Effector CD4-positive, alpha-beta T cell (primary cell): ENCODE measurements around the gene FOXO1.

ENCODE experiments used
- DNase-seq: peaks from one replicate; pipeline ENCODE4 v3.0.0-alpha.2; 2020

FOXO1 gene

DNA sequence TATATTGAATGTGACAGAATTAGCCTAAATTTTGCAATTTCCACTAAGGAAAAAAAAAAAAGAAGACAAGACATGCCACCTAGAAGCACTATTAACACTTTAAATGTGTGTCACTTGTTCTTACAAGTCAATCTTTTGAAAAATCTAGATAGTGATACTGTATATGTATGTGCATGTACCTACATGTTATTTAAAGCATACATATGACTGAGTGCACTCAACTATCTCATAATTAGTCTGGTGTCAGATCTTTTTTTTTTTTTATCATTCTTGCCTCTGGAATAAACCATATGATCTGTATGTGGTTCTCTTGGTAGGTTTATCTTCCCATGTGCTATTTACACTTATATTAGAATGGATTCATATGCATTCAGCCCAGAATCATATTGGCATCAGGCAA is 62.3 kb downstream of the FOXO1 start:
- DNase-seq = no peak

DNA sequence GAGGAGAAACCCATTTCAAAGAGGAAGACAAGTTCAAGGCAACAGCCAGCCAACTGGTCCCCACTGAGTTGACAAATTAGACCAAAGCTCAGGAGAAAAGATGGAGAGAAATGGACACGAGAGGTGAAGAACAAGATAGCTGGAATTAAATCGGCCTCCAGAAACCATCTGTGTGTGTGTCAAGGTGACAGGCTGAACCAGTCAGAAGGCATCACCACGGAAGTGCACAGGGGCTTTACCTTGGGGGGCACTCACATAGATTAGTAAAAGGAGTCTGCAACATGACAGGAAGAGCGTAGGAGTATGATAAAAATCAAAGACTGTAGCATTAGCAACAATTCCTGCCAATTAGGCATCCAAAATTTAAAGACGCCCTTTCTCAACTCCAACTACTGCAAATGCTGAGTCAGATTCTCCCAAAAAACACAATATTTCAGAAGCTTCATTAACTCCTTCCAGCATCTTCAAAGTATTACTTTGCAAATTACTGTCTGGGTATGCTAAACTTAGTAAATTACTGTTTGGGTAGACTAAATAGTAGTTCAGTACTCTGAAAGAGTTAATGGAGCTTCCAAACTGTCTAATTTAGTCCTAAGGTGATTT is 66.2 kb downstream of the FOXO1 start:
- DNase-seq = no peak

DNA sequence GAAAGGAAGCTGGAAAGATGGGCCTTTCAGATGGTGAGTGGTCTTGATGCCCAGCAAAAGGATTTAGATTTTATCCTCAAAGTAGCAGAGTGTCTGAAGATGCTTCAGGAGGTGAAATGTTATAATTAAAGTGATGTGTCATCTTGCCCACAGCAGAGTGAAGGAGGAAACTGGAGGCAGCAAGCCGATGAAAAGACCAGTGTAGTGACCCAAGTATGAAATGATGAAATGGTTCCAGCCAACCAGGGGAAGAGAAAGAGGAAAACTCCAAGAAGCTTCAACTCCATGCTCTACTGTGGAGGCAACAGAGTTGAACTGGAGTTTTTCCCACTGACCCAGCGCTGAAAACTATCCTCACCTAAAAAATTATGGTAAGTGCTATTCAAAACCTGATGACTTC is 66.7 kb downstream of the FOXO1 start:
- no peak for DNase-seq

DNA sequence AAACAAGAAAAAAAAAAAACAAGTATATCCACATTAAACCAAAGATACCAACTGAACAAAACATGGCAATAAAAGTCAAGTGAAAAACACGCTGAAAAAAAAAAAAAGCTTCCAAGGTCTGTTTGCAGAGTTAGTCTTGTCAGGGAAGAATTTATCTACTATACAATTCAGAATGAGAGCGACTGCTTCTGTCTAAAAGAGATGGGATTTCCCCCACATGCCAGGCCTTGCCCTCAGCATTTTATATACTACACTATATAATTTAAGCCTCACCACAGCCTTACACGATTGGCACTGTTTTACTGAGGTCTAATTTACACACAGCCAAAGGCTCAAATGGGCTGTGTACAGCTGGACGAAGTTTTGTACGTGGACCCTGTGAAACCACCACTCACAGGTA is 67.3 kb downstream of the FOXO1 start:
- no peak for DNase-seq

DNA sequence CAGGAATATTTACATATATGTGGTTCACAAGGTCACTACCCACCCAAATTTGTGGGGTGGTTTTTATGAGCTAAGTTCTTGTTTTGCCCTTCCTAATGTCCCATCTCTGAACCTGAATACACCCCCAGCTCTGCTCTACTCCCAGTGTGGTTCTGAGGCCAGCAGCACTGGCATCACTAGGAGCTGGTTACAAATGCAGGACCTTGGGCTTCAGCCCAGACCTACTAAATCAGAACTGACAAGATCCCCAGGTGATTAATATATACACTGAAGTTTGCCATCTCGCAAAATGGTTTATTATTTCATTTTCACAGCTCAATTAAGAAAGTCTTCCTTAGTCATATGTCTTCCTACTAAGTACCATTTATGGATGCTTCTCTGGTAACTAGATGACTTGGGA is 67.9 kb downstream of the FOXO1 start:
- no peak for DNase-seq

DNA sequence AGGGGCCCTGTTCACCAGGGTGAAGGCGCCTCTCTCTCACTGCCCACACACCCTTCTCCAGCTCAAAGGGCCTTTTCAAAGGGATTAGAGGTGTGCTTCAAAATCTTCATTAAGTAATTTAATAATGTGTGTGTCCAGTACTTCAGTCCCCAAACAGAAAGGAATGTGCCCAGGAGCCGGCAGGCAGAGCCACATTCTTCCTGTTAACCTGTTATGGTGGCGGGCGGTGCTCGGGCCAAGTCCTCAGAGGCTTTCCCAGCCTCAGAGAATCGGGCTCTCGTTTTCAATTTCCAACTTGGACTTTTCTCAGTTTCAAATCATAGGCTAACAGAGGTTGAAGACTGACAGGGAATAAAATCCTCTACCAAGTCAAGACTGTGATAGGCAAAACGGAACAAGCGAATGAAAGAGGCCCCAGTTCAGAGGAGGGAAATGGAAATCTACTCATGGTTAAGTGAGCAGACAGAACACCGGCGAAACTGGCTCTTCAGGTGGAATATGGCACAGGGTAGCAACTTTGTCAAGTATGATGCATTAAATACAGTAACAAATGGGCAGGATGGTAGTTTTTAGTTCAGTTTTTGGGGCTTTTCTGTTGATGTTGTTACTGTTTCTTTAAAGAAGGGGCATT is 68.6 kb downstream of the FOXO1 start:
- DNase-seq = no peak

DNA sequence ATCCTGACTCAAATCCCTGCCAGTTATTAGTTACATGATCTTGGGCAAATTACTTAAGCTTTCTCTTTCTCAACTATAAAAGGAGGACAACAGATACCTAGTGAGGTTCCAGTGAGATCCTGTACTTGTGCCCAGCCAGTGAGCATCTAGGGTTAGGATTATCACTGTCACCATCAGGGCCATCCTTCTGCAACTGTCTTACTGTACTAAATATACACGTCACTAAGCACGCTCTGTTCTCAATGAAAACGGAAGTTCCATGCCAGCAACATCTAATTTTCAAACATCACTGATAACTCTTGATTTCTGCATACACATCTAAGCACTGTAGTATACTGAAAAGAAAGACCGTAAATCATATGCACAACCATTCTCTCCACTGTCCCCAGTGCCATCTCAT is 70.0 kb downstream of the FOXO1 start:
- DNase-seq = no peak

DNA sequence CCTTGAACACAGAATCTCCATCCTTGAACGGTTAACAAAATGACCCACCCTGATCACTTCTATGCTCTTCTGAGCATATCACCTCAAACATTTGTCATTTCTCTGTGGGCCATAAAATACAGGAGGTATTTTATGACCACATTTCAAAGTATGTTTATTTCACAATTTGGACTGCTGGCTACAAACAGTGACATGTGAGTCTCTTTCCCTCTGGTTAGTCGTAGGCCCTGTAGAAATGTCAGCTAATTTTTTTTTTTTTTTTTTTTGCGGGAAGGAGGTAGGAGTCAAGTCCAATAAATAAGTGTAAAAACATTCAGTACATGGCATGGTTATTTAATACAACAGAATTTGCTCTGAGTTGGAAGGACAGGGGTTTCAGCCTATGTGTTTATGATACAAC is 70.7 kb downstream of the FOXO1 start:
- DNase-seq = no peak

DNA sequence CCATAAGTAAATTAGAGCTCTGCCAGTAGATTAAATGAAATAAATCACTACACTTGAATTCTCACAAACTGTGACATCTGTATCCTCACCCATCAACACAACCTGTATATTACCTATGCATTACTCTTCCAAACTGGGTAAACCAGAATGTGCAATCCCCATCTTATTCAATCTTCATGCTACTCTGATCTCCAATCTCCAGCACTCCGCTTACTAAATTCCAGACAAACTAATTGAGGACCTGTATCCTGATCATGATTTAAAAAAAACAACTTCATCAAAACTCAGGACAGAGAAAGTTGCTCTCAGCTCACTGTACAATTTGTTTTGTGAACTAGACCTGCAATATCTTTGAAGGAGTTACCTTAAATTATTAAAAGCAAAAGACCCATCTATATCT is 74.4 kb downstream of the FOXO1 start:
- no peak for DNase-seq

DNA sequence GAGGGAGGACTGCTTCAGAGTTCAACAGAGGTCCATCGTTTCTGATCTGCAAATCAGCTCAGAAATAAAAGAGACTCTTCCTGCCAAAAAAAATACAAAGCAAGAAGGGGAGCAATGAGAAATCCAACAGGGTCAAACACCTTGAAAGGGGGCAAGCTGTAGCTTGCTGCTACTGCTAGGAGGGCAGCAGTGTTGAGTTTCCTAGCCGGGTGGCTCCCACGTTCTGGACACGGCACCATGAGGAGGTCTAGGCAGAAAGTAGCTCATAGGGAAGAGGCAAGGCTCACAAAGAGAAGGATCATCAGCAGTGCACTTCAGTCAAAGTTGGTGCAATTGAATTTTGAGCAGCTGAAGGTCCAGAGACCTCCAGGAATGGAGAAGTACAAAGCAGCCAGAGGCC is 75.3 kb downstream of the FOXO1 start:
- DNase-seq = no peak

DNA sequence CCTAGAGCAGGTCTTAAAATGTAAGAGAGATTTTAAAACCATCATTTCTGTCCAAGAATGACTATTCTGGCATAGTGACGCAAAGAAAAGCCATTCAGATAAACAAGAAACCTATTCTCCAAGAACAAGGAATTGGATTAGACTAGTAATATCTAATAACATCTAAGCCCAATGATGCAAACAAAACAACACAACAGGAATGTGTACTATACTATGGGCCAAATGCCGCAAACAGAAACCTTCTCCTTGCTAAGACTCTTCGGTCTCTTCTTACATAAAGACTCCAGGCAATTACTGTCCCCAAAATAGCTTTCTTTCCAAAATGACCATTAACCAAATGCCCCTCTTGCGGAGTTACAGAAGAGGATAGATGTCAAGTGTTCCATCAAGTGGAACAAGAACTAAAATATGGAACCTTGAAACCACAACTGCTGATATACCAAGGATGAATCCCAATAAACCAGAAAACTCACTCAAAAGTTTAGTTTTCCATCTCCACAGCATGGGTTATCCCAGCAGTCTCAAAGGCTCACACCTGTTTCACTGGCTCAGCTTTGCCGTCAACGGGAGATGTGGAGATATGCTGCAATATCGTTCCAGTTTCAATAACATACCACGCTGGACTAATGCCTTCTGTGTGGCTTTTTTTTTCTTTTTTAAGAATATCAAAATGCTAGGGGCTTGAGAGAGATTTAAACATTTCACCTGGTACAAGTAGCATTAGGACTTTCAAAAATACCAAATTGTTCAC is 76.2 kb downstream of the FOXO1 start:
- no peak for DNase-seq

DNA sequence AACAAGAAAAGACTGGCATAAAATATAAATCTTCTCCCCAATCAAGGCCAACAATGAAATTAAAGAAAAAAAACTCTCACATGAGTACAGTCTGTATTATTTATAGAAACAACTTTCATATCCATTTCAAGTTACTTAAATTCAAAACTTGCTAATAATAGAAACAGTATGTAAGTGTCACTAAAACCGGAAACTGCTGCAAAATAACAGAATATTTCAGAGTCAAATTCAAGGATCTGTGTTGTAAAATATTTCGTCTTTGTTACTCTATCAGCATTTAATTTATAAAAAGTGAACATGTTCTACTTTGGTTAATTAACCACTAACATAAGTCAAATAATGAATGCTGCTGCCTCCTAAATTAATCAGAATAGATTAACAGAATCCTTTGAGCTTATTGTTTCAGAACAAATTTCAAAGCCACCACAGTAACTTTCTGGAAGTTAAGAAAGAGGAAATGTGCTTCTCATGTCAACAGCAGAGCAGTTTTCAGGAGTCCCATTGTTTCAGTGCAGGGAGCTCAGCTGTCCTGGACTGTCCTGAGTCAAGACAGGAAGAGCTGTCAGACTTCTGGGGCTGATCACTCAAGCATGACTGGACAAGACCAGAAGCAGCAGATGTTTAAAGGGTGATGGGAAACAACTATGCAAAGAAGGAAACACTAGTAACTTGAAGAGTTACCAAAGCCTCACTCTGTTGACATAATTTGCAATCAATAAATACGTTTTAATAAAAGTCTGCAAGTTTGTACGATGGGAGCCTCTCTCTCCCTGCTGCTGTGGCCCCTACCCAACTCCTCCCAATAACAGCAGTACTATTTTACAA is 76.9 kb downstream of the FOXO1 start:
- DNase-seq = no peak

DNA sequence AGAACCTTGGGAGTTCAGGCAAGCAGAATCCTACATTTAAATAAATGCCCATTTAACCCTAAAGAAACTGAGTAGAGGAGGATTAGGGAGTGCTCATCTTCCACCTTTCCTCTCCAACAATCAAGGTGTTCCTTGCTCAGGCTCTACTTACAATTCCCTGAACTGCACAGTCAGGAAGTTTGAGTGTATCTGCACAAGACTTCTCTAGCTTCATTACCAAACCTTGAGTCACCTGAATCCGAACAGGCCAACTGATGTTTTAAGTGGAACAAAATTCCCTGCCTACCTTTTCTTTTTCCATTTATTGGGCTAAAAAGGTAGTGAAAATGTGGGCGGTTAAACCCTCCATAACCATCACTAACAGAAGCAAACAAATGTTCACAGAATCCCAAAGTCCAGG is 78.3 kb downstream of the FOXO1 start:
- no peak for DNase-seq

DNA sequence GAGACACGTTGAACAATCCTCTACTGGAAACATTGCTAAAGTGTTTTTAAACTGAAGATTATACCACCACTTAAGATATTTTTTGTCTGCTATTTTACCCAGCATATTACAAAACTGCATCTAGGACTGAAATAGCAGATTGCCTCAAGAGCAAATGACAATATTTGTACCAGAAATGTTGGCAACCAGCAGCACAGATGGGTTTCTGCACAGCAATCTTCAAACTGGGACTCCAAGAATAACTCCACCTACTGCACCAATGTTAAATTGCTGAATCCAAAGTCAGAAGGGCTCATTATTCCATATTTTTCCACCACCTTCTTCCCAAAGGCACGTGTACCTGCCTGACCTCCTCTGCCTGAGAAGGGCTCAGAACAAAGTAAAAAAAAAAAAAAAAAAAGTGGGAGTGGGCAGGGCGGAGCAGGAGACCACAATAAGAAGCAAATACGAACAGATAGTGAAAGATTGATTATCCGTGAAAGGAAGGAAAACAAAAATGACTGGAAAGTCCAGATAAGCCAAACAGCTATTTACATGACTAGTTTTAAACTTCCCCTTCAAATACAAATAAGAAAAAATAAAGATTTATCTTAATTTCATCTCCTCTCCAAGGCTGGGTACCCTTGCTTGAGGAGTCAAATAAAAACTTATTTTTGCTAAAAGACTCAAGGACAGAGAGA is 79.4 kb downstream of the FOXO1 start:
- DNase-seq = no peak

DNA sequence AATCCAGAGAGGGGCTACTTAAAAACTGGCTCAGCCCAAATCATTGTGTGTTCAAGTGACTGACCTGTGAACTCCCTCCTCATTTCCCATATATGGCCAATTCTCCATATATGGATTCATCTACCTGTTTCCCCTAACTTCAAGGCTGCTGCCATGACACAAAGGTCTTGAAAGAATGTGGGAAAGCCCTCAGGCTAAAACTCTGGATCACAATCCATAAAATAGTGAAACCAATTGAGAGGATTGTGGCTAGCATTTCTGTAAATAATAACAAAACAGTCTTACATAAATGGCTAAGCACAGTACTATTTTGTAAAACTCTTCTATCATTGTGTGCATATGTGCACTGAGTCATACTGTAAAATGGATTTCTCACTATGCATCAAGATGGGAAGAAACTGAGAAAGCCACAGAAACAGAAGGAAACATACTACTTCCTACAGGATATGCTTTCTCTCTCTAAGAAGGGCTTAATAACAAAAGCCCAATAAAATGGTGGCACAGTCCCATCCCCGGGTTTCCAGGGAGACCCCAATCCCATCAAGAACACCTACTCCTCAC is 80.5 kb downstream of the FOXO1 start:
- no peak for DNase-seq

DNA sequence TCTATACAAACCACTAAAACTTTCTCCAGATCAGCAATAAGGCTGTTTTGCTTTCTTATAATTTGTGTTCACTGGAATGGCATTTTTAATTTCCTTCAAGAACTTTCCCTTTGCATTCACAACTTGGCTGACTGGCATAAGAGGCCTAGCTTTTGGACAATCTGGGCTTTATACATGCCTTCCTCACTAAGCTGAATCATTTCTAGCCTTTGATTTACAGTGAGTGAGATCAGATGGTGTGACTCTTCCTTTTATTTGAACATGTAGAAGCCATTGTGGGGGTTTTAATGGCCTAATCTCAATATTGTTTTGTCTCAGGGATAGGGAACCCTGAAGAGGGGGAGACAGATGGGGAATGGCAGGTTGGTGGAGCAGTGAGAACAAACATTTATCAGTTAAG is 82.7 kb downstream of the FOXO1 start:
- DNase-seq = no peak

DNA sequence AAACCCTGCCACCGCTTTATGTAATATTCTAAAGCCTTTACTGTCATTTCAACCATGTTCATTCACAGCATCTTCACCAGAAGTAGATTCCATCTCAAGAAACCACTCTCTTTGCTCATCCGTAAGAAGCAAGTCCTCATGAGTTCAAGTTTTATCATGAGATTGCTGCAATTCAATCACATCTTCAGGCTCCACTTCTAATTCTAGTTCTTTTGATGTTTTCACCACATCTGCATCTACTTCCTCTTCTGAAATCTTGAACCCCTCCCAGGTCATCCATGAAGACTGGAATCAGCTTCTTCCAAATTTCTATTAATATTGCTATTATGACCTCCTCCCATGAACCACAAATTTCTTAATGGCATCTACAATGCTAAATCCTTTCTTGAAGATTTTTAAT is 83.9 kb downstream of the FOXO1 start:
- no peak for DNase-seq

DNA sequence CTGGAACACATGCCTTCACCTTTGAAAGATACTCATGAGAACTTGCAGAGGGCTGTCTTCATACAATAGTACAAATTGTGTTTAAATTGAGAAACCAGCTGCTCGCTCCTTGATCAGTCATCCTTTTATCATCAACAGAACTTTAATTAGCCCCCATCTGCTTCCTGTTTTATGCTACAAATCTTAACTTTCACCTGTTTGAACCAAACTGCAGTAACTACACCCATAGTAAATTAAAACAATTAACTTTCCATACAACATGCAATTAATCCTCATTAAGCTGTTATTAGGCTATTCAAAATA is 85.2 kb downstream of the FOXO1 start:
- no peak for DNase-seq

DNA sequence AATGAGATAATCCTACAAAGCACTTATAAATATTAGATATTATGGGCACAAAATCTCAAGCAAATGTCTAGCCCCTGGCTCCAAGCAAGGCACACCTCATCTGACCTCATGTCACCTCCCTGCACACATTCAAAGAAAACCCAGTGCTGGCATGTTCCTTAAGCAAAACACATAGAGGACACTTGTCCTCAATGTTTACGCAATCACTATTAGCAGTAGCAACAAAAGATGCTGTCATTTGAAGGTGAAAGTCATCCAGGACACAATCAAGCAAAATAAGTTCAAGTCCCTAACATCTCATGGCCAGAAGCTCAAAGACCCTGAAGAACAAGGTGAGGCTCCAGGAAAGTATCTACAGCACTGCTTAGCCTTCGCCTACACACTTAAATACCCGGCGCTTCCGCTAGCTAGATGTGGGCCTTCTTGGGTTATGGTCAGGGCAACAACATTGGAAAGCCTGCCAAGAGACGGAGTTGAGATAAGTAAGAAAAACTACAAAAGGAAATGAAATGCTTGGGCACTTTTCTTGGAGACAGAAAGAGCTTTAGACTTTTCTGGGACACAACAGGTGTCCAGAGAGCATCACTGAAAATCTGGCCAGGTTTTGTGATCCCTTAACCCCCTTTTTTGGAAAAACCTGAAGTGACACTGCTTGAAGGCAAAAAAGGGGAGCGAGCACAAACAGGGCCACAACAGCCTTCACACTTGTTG is 85.7 kb downstream of the FOXO1 start:
- DNase-seq = no peak

DNA sequence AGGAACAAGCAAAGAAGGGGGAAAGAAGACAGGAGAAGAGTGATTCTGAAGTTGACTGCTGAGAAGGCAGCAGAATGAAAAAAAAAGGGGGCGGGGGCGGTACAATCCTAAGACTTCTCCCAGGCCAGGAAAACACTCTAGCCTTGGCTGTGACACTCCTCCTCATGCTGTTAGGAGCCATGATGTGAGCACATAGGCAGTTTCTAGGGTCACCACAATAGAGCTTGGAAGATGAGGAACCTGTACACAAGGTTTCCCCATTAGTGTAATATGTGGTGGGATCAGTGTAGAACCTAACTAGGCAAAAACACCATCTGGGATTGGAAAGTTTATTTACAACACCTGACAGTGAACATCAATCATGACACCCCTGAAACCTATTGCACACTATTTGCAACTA is 86.9 kb downstream of the FOXO1 start:
- no peak for DNase-seq

DNA sequence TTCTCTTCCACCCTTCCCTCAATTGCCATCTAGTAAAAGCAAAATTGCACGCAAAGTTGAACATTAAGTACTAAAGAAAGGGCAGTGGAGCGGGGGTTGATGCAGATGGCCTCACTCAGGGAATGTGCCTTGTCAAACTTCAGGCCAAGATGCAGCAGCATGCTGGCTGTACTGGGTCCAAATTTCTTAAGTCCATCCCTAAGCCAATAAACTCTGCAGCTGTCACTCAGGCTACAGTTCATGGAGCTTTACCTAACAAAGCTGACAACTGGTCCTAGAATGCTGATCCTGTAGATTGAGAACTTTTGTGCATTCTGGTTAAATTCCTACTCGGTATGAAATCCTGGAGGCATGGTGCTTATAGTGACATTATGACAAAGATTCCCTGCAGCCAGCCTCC is 88.4 kb downstream of the FOXO1 start:
- no peak for DNase-seq

DNA sequence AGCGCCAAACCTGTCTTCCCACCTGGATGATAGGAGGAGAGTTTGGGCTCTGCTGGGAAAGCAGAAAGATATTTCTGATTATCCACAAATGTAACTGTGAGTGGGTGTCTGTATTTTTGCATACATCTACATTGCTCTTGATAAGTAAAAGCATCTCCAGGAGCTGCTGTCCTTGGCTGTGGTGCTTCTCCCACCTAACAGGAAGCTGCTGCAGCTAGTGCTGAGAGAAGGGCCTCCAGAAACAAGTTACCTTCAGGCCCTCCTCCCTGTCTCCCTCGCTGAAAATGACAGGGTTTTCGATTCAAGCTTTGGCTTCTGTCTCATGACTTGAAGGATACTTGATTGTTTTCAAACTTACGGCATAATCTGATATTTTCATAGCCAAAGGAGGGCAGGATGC is 90.1 kb downstream of the FOXO1 start:
- no peak for DNase-seq
